G401 (cell line): ENCODE data around the gene RFC4. TPM values are rescaled to one million over a fixed set of nuclear protein-coding genes. Genes with fewer than 3 reads are reported as not detected.
"Not testable (repeated sequence)": the region's sequence is repeated elsewhere in the genome, so short reads cannot be mapped to it uniquely, and the experiment has no call there.

Experiments
- DNase-seq: peaks from one replicate; pipeline ENCODE4 v3.0.0-alpha.2; 2015; ENCODE audit warnings: low spot score
- in situ Hi-C: cut with HindIII; loops from 2 replicates; pipeline ENCODE4 v1.10.0; 2016; ENCODE audit warnings: low sequenced_read_pairs, mixed read lengths
- total RNA-seq: library from RNA; depleted of rRNA; stranded (reverse); fragments of >200 nt; shearing (Covaris generic); gene quantifications from 2 replicates; pipeline ENCODE4 v1.2.3, GENCODE V29; 2014

RFC4 gene
- total RNA-seq, 1 experiment from 2014 or later = 76.8 TPM

- DNase-seq = peak; percentile 31
- in situ Hi-C loops = no loop called here
Measured at GRCh38 chr3:186826410-186826975, 20.2 kb upstream of the RFC4 start.

DNA sequence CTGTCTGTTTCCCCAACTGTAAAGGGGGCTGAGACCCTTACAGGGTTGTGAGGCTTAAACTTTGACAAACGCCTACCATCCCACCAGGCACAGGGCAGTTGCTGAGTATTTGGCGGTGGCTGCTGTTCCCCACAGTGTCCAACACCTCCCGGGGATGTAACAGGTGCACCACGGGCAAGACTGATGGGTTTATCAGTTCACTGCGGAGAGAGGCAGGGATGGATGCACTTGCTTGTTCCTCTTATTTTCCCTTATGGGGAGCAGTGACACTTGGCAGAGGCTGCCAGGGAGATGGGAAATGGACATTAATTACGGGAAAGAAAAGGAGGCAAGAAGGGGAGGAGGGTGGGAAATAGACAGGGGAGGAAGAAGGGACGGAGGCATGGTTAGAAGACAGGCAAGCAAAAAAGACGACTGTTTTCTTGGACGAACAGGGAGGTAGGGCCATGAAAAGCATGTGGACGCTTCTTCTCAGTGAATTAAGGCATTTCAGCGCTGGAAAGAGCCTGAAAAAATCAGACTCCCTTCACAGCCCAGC lies 19.7 kb upstream of the RFC4 start:
- DNase-seq = peak; percentile 59
- in situ Hi-C loops = no loop called here

DNA sequence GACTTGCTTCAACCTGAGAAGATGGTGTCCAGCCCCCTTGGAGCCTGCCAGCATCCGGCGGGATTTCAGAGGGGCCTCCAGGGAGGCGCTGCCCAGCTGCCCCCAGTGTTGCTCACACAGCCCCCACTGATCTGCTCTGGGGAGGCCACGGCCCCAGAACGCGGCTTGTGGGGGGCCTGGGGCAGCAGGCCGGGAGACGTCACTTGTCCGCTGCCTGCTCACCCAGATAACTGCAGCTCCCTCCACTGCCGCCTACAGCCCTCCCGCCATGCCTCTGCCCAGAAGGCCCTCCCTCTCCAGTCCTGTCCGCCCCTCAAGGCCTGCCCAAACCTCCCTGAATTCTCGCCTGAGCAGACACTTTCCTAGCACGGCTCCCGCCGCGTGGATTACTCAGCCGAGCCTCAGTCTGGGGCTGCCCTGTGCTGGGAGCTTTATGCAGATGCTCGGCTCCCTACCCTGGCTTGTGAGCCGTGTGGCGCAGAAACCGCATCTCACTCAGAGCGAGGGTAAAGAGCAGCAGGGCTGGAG lies 19.1 kb upstream of the RFC4 start:
- peak; percentile 66 for DNase-seq
- in situ Hi-C loops = no loop called here

- in situ Hi-C loops = no loop called here
- DNase-seq = peak; percentile 25
Measured at GRCh38 chr3:186824430-186825139, 18.3 kb upstream of the RFC4 start.

DNA sequence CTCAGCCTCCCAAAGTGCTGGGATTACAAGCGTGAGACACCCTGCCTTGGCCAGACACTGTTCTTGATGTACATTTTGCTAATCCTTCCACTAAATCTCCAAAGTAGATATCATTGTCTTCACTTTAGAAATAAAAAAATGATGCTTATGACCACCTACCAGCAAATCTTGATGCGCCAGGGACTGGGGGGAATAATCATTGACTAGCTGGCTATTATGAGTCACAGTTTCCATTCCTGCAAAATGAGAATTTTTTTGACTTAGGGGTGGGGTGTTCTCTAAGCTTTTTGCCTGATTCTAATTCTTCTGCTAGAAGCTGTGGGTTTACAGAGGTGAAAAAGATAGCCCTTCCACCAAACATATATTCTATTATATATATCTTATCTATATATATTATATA lies 17.1 kb upstream of the RFC4 start:
- DNase-seq = no peak
- in situ Hi-C loops = no loop called here

DNA sequence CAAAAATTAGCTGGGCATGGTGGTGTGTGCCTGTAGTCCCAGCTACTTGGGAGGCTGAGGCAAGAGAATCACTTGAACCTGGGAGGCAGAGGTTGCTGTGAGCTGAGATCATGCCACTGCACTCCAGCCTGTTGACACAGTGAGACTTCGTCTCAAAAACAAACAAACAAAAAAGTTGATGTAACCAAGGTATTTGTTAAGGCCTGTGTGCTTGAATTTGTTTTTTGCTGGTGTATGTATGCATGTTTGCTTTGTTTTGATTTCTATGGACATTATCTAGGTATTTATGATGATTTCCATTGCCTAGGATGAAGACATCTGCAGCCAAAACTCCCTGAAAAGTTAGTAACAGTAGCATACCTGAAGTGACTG lies 16.1 kb upstream of the RFC4 start:
- in situ Hi-C loops, DNase-seq: not testable (repeated sequence)

GRCh38 chr3:186821429-186822387 lies 15.4 kb upstream of the RFC4 start:
- in situ Hi-C loops = no loop called here
- peak; percentile 45 for DNase-seq

GRCh38 chr3:186818956-186819355 lies 12.7 kb upstream of the RFC4 start:
- in situ Hi-C loops = no loop called here
- DNase-seq = no peak

DNA sequence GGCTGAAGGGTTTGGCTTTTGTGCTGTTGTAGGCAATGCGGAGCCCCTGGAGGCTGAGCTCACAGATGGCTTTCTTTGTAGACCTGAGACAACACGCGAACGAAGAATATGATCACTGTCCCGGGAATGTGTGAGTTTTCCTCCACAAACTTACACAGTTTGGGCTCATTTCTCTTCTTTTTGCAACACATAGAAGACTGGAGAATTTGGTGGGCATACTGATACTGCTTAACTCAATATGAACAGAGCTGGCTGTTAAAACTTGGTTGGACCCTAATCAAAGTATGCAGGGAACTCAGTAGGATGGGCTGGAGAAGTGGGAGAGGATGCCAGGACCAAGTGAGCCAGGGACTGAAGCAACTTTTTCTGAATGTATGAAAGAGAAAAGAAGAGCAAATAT lies 12.2 kb upstream of the RFC4 start:
- no peak for DNase-seq
- in situ Hi-C loops = no loop called here

DNA sequence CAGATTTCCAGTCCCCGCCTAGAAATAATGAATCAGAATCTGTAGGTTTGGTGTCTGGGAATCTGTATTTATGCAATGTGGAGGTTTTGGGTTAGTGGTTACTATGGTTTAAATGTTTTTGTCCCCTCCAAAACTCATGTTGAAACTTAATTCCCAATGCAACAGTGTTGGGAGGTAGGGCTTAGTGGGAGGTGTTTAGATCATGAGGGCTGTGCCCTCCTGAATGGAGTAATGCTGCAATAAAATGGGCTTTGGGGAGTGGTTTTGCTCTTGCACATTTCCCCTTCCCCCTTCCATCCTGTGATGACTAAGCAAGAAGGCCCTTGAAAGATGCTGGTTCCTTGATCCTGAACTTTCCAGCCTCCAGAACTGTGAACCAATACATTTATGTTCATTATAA lies 9.2 kb upstream of the RFC4 start:
- DNase-seq = no peak
- in situ Hi-C loops = no loop called here

DNA sequence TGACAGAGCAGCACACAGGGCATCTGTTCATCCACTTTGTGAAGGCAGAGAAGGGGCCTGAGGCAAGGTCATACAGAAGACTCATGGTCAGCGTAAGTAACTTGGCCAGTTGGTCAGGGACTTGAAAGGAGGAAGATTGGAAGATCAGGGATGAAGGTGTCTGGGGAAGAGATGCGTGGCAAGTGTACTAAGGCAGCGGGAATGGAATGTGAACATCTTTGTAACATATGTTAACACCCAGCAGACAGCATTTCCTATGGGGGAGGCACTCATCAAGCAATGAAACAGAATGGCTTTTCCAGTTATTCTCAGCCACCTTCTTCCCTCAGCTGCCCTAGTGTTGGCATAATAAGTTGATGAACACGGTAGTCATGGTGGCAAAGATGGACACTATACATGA lies 7.8 kb upstream of the RFC4 start:
- in situ Hi-C loops = no loop called here
- no peak for DNase-seq

- DNase-seq, in situ Hi-C loops: not testable (repeated sequence)
Measured at GRCh38 chr3:186811313-186811712, 5.0 kb upstream of the RFC4 start.

DNA sequence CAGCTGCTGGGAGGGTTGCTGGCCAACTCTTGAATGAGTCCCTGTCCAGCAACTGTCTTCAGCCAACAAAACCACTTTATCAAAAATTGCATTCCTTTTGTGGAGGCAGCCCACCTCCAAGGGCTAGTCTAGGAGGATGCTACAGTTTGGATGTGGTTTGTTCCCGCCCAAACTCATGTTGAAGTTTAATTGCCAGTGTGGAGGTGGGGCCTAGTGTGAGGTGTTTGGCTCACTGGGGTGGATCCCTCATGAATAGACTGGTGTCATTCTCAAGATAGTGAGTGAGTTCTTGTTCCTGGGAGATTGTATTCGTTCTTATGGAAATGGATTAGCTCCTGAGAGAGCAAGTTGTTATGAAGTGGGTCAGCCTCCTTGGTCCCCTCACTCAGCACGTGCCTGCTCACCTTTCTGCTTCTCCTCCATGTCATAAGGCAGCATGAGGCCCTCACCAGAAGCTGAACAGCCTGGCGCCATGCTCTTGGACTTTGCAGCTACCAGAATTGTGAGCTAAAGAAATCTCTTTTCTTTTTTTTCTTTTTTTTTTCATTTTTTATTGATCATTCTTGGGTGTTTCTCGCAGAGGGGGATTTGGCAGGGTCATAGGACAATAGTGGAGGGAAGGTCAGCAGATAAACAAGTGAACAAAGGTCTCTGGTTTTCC lies 4.2 kb upstream of the RFC4 start:
- in situ Hi-C loops = no loop called here
- DNase-seq = no peak

DNA sequence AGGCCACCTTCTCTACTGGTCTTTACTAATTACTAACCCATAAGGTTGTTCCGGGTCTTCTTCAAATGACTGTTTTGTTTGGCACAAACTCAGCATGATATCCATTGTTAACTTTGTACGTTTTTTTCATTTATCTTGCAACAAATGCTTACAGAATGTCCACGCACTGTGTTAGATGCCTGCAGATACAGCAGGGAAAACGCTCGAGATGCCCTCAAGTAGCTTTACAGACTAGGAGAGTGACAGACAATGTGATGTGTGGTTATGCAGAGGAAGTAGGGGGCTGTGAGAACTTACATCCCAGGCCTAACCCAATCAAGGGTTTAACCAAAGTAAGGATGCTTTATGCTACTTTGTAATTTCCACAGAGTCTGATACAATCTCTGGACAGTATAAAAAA lies 949 bp upstream of the RFC4 start:
- in situ Hi-C loops = no loop called here
- no peak for DNase-seq

GRCh38 chr3:186803447-186803846 lies 2.8 kb downstream of the RFC4 start:
- in situ Hi-C loops, DNase-seq: not testable (repeated sequence)

DNA sequence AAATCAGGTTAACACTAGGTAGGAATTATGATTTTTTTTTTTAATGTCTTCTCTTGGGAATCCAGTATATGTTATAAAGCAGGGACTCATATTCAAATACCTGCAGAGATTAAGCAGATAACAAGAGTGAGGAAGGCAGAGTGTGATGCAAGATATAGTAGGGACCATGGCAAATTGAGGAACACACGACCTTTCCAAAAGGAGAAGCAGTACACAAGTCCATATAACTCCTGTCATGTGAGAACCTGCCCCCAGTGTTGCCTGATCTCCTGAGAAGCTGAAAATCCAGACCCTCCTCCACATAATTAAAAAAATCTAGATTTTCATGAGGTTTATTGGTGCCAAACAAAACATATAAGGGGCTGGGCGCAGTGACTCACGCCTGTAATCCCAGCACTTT lies 3.6 kb downstream of the RFC4 start:
- in situ Hi-C loops = no loop called here
- no peak for DNase-seq

DNA sequence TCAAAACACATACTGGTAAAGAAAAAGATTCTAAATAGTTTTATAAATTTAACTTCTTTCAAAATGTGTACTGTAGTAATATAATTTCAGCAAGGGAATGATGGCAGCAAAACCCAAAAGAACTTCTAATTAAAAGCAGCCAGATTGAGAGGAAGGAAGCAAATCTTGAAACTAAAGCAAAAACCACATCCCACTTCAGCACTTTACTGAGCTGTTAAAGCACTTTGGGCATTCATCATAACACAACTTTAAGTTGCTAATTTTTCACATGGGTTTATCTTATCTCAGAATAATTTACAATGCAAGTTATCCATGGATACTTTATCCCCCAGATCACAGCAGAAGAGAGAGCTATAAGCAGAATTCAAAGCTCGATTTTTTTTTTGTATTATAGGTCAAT lies 6.0 kb downstream of the RFC4 start:
- in situ Hi-C loops = no loop called here
- no peak for DNase-seq

- no peak for DNase-seq
- in situ Hi-C loops = no loop called here
Measured at GRCh38 chr3:186798239-186798874, 7.9 kb downstream of the RFC4 start.
